ENCODE measurements around the gene ATP2C2.

DNA sequence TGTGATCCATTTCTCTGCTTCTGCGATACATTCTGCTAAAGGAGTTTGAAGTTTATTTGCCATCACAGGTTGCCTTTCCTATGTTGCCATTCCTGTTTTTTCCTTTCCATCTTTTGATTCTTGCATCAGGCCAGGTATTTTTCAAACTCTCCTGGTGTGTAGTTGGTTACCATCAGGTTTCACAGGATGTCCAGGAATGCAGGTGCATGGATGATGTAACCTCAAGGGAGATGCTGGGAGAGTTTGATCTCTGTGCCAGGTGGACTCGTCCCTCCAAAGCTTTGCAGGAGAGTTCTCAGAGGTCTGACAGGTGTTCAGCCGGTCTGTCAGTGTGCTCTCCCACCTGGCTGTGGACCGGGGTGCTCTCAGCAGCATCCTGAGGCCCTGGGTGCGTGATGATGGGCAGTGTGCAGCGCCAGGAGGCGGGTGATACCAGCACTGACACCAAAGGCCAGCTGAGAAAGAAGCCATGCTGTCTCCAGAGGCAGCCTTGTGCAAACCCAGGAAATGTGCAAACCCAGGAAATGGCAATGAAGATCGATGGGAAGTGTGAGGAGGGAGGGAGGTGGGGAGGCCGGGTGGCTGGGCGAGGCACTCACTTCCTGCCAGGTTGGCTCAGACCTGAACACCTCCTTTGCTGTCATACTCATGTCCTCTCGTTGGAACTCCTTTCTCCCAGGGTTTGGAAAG lies 1.7 kb downstream of the ATP2C2 start:
- TF ChIP-seq, protein P1, sequence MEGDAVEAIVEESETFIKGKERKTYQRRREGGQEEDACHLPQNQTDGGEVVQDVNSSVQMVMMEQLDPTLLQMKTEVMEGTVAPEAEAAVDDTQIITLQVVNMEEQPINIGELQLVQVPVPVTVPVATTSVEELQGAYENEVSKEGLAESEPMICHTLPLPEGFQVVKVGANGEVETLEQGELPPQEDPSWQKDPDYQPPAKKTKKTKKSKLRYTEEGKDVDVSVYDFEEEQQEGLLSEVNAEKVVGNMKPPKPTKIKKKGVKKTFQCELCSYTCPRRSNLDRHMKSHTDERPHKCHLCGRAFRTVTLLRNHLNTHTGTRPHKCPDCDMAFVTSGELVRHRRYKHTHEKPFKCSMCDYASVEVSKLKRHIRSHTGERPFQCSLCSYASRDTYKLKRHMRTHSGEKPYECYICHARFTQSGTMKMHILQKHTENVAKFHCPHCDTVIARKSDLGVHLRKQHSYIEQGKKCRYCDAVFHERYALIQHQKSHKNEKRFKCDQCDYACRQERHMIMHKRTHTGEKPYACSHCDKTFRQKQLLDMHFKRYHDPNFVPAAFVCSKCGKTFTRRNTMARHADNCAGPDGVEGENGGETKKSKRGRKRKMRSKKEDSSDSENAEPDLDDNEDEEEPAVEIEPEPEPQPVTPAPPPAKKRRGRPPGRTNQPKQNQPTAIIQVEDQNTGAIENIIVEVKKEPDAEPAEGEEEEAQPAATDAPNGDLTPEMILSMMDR (IDR thresholded peaks at IDR 0.05; ENCODE audit: low read length) = no peak
- no peak for TF ChIP-seq EZH2 (IDR thresholded peaks at IDR 0.05; ENCODE audit: borderline replicate concordance, low read length)

Data from OCI-LY1 (cell line).